Keratinocyte (primary cell): ENCODE results near the gene SRRT. TPM values are rescaled to one million over a fixed set of nuclear protein-coding genes. Genes with fewer than 3 reads are reported as not detected.
A peak's percentile ranks its signal among the peaks of the same experiment; 100 is the strongest.

ENCODE experiments used
- DNase-seq: peaks from one replicate; pipeline ENCODE4 v3.0.0-alpha.2; 2011; ENCODE audit warnings: low read depth, missing footprints, low spot score
- FAIRE-seq: peaks from 2 replicates; lab custom pipeline; 2011; peaks lifted over from hg19 to GRCh38; lab: Jason Lieb, UNC
- H2AFZ ChIP-seq: 2 replicates; pipeline ENCODE4 v1.6.0; 2012; ENCODE audit warnings: low read length, control low read depth, inconsistent platforms; ENCODE audit not compliant: control insufficient read depth
- H3K27ac ChIP-seq: 2 replicates; pipeline ENCODE4 v1.5.1; 2011; ENCODE audit warnings: low read length; ENCODE audit not compliant: control insufficient read depth, insufficient read depth
- H3K27me3 ChIP-seq: 3 replicates; pipeline ENCODE4 v1.6.0; 2011; ENCODE audit warnings: low read length; ENCODE audit not compliant: control insufficient read depth, insufficient read depth; ENCODE audit errors: extremely low read depth
- H3K36me3 ChIP-seq, 2 experiments: 2 replicates in 1 of 2; 3 replicates in 1 of 2; pipeline ENCODE4 v1.5.1; 2011; ENCODE audit warnings: low read length in 2 of 2, mild to moderate bottlenecking in 1 of 2; ENCODE audit not compliant: control insufficient read depth in 2 of 2, insufficient read depth in 2 of 2; ENCODE audit errors: extremely low read depth in 1 of 2
- H3K4me1 ChIP-seq: 3 replicates; pipeline ENCODE4 v1.5.1; 2011; ENCODE audit warnings: low read length; ENCODE audit not compliant: control insufficient read depth, insufficient read depth; ENCODE audit errors: extremely low read depth
- H3K4me2 ChIP-seq: 3 replicates; pipeline ENCODE4 v1.6.0; 2011; ENCODE audit warnings: low read depth, low read length; ENCODE audit not compliant: control insufficient read depth, insufficient read depth; ENCODE audit errors: extremely low read depth
- H3K4me3 ChIP-seq, 3 experiments: fragments of 200-600 bp in 1 of 3; sonication (generic) in 1 of 3; 2 replicates in 2 of 3; 3 replicates in 1 of 3; pipeline ENCODE4 v1.5.1; 2011 to 2016; ENCODE audit warnings: low read length in 3 of 3, mild to moderate bottlenecking in 3 of 3, control low read depth in 2 of 3, inconsistent platforms in 1 of 3, low read depth in 1 of 3, mixed read lengths in 1 of 3, mixed run types in 1 of 3, moderate library complexity in 1 of 3; ENCODE audit not compliant: control insufficient read depth in 2 of 3, insufficient read depth in 2 of 3; ENCODE audit errors: extremely low read depth in 1 of 3
- H3K79me2 ChIP-seq: 2 replicates; pipeline ENCODE4 v1.6.0; 2012; ENCODE audit warnings: low read length; ENCODE audit not compliant: control insufficient read depth, insufficient read depth
- H3K9ac ChIP-seq: 3 replicates; pipeline ENCODE4 v1.6.0; 2011; ENCODE audit warnings: low read length; ENCODE audit not compliant: control insufficient read depth, insufficient read depth; ENCODE audit errors: extremely low read depth
- H3K9me1 ChIP-seq: 3 replicates; pipeline ENCODE4 v1.6.0; 2011; ENCODE audit warnings: low read length; ENCODE audit not compliant: control insufficient read depth, insufficient read depth; ENCODE audit errors: extremely low read depth
- H3K9me3 ChIP-seq: 2 replicates; pipeline ENCODE4 v1.5.1; 2012; ENCODE audit warnings: low read depth, low read length; ENCODE audit not compliant: control insufficient read depth
- H4K20me1 ChIP-seq: 3 replicates; pipeline ENCODE4 v1.6.0; 2011; ENCODE audit warnings: low read length; ENCODE audit not compliant: control insufficient read depth, insufficient read depth; ENCODE audit errors: extremely low read depth
- EZH2 ChIP-seq: IDR thresholded peaks from one replicate; pipeline ENCODE4 v1.6.1; 2012; ENCODE audit warnings: inconsistent platforms, mild to moderate bottlenecking, low read length, moderate library complexity
- dilution Hi-C: fragments of 300-500 bp; cut with MboI; formaldehyde crosslinking; loops from one replicate; pipeline ENCODE4 v1.7.0; 2020; ENCODE audit warnings: low sequenced_read_pairs; ENCODE audit not compliant: extremely low pct_ligation_motif_present
- polyA plus RNA-seq, 5 experiments: library from polyadenylated mRNA; depleted of rRNA in 3 of 5; stranded (reverse) in 3 of 5; stranded (forward) in 1 of 5; unstranded in 1 of 5; fragments of >200 nt; gene quantifications; 1 replicate in 1 of 5; 2 replicates in 3 of 5; 3 replicates in 1 of 5; pipeline versions ENCODE4 v1.2.1 to v1.2.3, GENCODE V29; 2011 to 2012; ENCODE audit warnings: missing spikeins in 2 of 5, low read depth in 1 of 5, low replicate concordance in 1 of 5
- TF ChIP-seq, protein P1 (sequence below), 3 experiments: IDR thresholded peaks in 1 of 3; conservative IDR thresholded peaks in 1 of 3; optimal IDR thresholded peaks in 1 of 3; 2 replicates in 2 of 3; 3 replicates in 1 of 3; pipeline versions ENCODE3 to v1.5.1; 2011; ENCODE audit warnings: low read length in 3 of 3, mild to moderate bottlenecking in 3 of 3, moderate library complexity in 2 of 3, control low read depth in 1 of 3, inconsistent platforms in 1 of 3; ENCODE audit not compliant: insufficient read depth in 2 of 3; ENCODE audit errors: extremely low read depth in 1 of 3

Gene SRRT
- polyA plus RNA-seq, 1 donor (not counting 4 experiments of a cell fraction or from before 2014, with no cell fraction given), result 42.2 TPM

GRCh38 chr7:100887516-100888290 lies 12.8 kb downstream of the SRRT start:
- FAIRE-seq, result no peak
- Histone ChIP-seq H3K4me1 (peaks cover 35% of the 10 kb centered on the region), H3K27ac (no peak overlapping the region), H3K9me1 (no peaks in the 10 kb centered on the region), H3K4me3 (peak overlapping the region in 2 of 3 experiments; percentile 66 to 69), H4K20me1 (peaks cover 2% of the 10 kb centered on the region), H3K9ac (peak overlapping the region; percentile 73), H3K36me3 (peaks cover 34 to 44% of the 10 kb centered on the region in 2 experiments), H3K27me3 (no peaks in the 10 kb centered on the region), H3K9me3 (no peaks in the 10 kb centered on the region), H3K4me2 (peak overlapping the region; percentile 85), H2AFZ (no peak overlapping the region), H3K79me2 (peaks cover 25% of the 10 kb centered on the region)
- dilution Hi-C loops, result loop anchor here (10.0 kb wide), 1 partner anchor 57 kb away; the partner anchor contains the start of gene MUC3A
- no peak for DNase-seq
- TF ChIP-seq, protein P1, sequence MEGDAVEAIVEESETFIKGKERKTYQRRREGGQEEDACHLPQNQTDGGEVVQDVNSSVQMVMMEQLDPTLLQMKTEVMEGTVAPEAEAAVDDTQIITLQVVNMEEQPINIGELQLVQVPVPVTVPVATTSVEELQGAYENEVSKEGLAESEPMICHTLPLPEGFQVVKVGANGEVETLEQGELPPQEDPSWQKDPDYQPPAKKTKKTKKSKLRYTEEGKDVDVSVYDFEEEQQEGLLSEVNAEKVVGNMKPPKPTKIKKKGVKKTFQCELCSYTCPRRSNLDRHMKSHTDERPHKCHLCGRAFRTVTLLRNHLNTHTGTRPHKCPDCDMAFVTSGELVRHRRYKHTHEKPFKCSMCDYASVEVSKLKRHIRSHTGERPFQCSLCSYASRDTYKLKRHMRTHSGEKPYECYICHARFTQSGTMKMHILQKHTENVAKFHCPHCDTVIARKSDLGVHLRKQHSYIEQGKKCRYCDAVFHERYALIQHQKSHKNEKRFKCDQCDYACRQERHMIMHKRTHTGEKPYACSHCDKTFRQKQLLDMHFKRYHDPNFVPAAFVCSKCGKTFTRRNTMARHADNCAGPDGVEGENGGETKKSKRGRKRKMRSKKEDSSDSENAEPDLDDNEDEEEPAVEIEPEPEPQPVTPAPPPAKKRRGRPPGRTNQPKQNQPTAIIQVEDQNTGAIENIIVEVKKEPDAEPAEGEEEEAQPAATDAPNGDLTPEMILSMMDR (optimal IDR thresholded peaks at IDR 0.05 in 1 of 3, IDR thresholded peaks at IDR 0.05 in 1 of 3, conservative IDR thresholded peaks at IDR 0.05 in 1 of 3; ENCODE audit: extremely low read depth in 1 of 3, insufficient read depth in 2 of 3, low read length in 3 of 3), result no peak
- no peak for TF ChIP-seq EZH2

GRCh38 chr7:100888291-100888987 lies 13.5 kb downstream of the SRRT start:
- Histone ChIP-seq H3K9me3 (no peaks in the 10 kb centered on the region), H3K9me1 (no peaks in the 10 kb centered on the region), H3K9ac (peak overlapping the region; percentile 73), H3K79me2 (peaks cover 24% of the 10 kb centered on the region), H3K27me3 (peaks cover 4% of the 10 kb centered on the region), H2AFZ (no peak overlapping the region), H3K4me2 (peak overlapping the region; percentile 85), H3K4me1 (peaks cover 35% of the 10 kb centered on the region), H4K20me1 (peaks cover 2% of the 10 kb centered on the region), H3K27ac (peak overlapping the region; percentile 56), H3K4me3 (peak overlapping the region; percentile 66 to 75 (median 69)), H3K36me3 (peaks cover 26 to 38% of the 10 kb centered on the region in 2 experiments)
- TF ChIP-seq EZH2, result no peak
- TF ChIP-seq, protein P1 (optimal IDR thresholded peaks at IDR 0.05 in 1 of 3, IDR thresholded peaks at IDR 0.05 in 1 of 3, conservative IDR thresholded peaks at IDR 0.05 in 1 of 3; ENCODE audit: extremely low read depth in 1 of 3, insufficient read depth in 2 of 3, low read length in 3 of 3), result no peak
- FAIRE-seq, result no peak
- no peak for DNase-seq
- dilution Hi-C loops, result loop anchor here (10.0 kb wide), 1 partner anchor 56 kb away; the partner anchor contains the start of gene MUC3A
